Activated naive CD8-positive, alpha-beta T cell treated with anti-CD3 and anti-CD28 coated beads for 36 hours (primary cell): ENCODE data around the gene ERBB2. TPM values are rescaled to one million over a fixed set of nuclear protein-coding genes. Genes with fewer than 3 reads are reported as not detected.
"Not testable (repeated sequence)": the region's sequence is repeated elsewhere in the genome, so short reads cannot be mapped to it uniquely, and the experiment has no call there.

ENCODE experiments used
- DNase-seq: peaks from one replicate; pipeline ENCODE4 v3.0.0; 2021
- H3K27ac Mint-ChIP-seq: one replicate; pipeline ENCODE4 v1.8.0; 2022; ENCODE audit warnings: mild to moderate bottlenecking, moderate library complexity, mixed read lengths
- H3K27me3 Mint-ChIP-seq: one replicate; pipeline ENCODE4 v1.8.0; 2022; ENCODE audit warnings: mild to moderate bottlenecking, mixed read lengths
- H3K36me3 Mint-ChIP-seq: one replicate; pipeline ENCODE4 v1.8.0; 2021; ENCODE audit warnings: mild to moderate bottlenecking, mixed read lengths
- H3K4me1 Mint-ChIP-seq: one replicate; pipeline ENCODE4 v1.8.0; 2021; ENCODE audit warnings: mixed read lengths
- H3K4me3 Mint-ChIP-seq: one replicate; pipeline ENCODE4 v1.8.0; 2022; ENCODE audit warnings: mild to moderate bottlenecking, moderate library complexity, mixed read lengths
- H3K9me3 Mint-ChIP-seq: one replicate; pipeline ENCODE4 v1.8.0; 2022; ENCODE audit warnings: mixed read lengths
- total RNA-seq, 2 experiments: library from RNA; stranded (reverse); gene quantifications; one replicate each; pipeline ENCODE4 v1.2.3, GENCODE V29; 2021

Gene ERBB2
- total RNA-seq, 2 experiments from 2014 or later, result 3.8 to 4.3 TPM

DNA sequence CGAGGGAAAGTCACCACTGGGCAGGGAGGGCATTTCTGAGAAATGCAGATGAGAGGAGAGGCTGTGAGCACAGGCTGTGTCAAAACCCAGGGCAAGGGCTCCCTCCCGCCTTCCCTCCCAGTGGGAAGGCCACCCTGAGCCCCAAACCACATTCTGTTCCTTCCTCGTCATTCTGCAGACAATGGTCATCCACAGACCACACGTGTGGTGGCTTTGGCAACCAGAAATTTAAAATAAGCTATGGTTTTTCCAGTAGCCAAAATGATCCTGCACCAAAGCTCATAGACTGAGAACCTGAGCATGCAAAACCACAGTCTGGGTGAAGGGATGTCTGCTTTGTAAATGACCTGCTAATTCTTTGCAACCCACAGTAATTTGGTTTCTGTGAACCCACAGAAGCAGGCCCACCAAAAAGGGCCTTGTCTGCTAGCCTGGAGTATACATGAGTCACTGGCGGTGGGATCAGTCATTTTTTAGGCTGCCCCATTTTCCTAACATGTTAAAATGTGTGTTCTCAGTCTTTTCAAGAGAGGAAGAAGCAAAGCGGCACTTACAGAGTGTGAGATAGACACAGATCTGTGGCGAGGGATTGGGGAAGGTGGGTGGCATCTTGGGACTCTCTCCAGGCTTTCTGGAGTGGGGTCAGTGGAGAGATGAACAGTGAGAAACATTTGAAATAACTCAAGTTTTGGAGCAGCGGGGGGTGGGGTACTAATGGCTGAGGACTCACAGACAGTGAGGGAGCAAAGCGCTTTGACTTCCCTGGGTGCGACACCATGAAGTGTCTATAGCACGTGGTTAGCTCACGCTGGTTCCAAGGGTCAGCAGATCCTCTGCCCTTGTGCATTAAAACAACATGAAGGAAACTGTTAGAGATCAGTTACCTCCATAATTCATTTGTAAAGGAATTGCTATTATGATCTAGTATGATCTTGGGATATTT, 58.3 kb downstream of the ERBB2 start:
- DNase-seq, result peak; percentile 72
- peak overlapping the region; percentile 85 for H3K27ac Mint-ChIP-seq
- peaks cover 79% of the 10 kb centered on the region for H3K4me1 Mint-ChIP-seq
- H3K4me3 Mint-ChIP-seq, result peak overlapping the region; percentile 47
- no peaks in the 10 kb centered on the region for H3K9me3 Mint-ChIP-seq
- no peaks in the 10 kb centered on the region for H3K27me3 Mint-ChIP-seq
- peaks cover 31% of the 10 kb centered on the region for H3K36me3 Mint-ChIP-seq

DNA sequence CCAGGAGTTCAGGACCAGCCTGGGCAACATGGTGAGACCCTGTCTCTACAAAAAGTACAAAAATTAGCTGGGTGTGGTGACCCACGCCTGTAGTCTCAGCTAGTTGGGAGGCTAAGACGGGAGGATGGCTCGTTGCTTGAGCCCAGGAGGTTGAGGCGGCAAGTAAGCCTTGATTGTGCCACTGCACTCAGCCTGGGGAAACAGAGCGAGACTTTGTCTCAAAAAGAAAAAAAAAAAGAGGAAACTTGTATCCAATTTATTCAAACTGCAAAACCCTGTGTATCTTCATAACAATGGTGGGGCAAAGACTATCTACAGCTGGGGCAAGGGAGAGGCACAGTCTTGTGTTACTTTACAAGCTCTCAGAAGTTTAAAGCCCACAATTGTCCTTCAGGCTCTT, 59.3 kb downstream of the ERBB2 start:
- H3K4me1 Mint-ChIP-seq, result peaks cover 81% of the 10 kb centered on the region
- H3K27me3 Mint-ChIP-seq, result no peaks in the 10 kb centered on the region
- peaks cover 33% of the 10 kb centered on the region for H3K36me3 Mint-ChIP-seq
- H3K4me3 Mint-ChIP-seq, result no peak overlapping the region
- no peak for DNase-seq
- no peaks in the 10 kb centered on the region for H3K9me3 Mint-ChIP-seq
- peak overlapping the region; percentile 85 for H3K27ac Mint-ChIP-seq

DNA sequence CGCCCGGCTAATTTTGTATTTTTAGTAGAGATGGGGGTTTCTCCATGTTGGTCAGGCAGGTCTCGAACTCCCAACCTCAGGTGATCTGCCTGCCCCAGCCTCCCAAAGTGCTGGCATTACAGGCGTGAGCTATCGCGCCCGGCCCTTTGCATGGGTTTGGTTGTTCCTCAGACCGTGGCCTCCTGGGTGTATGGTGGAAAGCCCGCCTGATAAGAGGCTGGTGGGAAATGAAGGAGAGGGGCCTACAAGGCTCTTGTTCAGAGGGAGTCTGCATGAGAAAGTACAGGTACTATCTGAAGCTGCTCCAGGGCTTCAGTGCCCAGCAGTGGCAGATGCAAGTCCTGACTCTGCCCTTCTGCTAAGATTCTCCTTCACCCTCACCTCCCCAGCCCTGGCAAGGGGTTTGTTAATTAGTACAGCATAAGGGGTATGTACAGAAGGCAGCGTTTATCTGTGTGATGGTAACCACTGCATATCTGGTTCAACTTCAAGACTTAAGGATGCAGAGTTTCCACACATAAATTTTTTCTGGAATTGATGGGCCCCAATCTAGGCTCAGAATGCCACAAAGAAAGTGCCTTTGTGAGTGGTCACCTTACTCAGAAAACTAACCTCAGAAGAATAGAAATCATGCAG, 62.1 kb downstream of the ERBB2 start:
- no peak overlapping the region for H3K4me3 Mint-ChIP-seq
- no peak for DNase-seq
- peak overlapping the region; percentile 8 for H3K27ac Mint-ChIP-seq
- H3K4me1 Mint-ChIP-seq, result peaks cover 79% of the 10 kb centered on the region
- H3K9me3 Mint-ChIP-seq, result peaks cover 6% of the 10 kb centered on the region
- H3K36me3 Mint-ChIP-seq, result peaks cover 59% of the 10 kb centered on the region
- no peaks in the 10 kb centered on the region for H3K27me3 Mint-ChIP-seq

DNA sequence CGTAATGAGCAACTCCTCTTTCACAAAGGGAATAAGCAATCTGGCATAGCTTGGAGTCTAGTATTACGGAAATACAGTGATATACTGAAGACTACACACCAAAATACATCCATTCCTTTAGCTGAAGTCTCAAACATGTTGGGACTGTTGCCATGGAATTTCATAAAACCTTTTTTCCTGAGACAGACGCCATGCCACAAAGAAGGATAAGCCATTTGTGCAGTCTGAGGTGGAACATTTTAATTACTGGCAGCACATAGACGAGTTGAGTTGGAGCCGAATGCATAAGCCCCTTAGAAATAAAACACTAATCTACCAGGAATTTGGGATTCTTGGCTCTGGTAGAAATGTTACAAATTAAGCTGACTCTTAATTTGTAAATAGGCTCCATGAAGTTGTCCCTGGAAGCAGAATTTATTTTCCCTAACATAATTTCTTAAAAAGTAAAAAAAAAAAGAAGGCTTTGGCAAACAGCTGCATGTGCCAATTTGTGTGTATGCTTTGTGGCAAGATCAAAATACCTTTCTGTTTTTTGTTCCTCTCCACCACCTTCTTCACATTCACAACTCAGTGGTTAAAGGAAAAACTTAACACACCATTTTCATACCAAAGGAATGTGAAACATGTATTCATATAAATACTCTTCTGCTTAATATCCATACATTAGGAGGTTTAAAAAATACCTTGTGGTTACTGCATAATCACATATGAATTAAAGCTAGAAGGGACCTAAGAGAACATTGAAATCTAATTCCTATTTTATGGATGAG, 63.4 kb downstream of the ERBB2 start:
- Mint-ChIP-seq H3K36me3 (peaks cover 69% of the 10 kb centered on the region), H3K4me3 (no peak overlapping the region), H3K9me3 (peaks cover 8% of the 10 kb centered on the region), H3K27me3 (no peaks in the 10 kb centered on the region), H3K4me1 (peaks cover 78% of the 10 kb centered on the region), H3K27ac (peak overlapping the region; percentile 8)
- no peak for DNase-seq

DNA sequence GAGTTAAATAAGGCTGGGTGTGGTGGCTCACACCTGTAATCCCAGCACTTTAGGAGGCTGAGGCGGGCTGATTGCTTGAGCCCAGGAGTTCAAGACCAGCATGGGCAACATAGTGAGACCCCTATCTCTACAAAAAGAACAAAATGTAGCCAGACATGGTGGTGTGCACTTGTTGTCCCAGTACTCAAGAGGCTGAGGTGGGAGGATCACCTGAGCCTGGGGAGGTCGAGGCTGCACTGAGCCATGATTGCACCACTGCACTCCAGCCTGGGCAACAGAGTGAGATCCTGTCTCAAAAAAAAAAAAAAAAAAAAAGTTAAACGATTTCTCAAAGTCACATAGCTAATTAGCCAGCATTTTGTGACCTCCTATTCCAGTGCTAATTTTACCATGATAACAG, 64.3 kb downstream of the ERBB2 start:
- H3K27ac Mint-ChIP-seq, H3K4me3 Mint-ChIP-seq, H3K9me3 Mint-ChIP-seq, H3K27me3 Mint-ChIP-seq, DNase-seq: not testable (repeated sequence)
- Mint-ChIP-seq H3K4me1 (peaks cover 78% of the 10 kb centered on the region), H3K36me3 (peaks cover 70% of the 10 kb centered on the region)

DNA sequence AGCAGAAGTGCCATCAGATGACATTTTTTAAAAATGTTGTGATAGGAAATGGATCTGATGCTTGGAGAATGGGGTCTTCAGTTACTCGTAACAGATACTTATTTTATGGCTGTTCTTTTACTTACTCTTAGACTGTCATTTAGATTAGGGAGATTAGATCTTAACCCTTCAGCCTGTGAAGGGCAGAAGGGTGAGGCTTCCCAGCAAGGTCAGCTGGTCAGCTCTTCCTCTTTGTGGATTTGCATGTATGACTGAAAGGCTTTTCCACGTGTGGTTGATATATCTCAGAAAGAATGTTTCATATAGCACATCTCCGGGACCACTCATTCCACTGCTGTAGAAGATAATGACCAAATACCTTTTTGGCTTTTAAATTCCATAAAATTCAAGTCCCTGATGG, 65.3 kb downstream of the ERBB2 start:
- no peak overlapping the region for H3K4me3 Mint-ChIP-seq
- H3K27ac Mint-ChIP-seq, result peak overlapping the region; percentile 84
- peaks cover 66% of the 10 kb centered on the region for H3K36me3 Mint-ChIP-seq
- peaks cover 79% of the 10 kb centered on the region for H3K4me1 Mint-ChIP-seq
- no peak for DNase-seq
- H3K27me3 Mint-ChIP-seq, result no peaks in the 10 kb centered on the region
- H3K9me3 Mint-ChIP-seq, result peaks cover 8% of the 10 kb centered on the region

DNA sequence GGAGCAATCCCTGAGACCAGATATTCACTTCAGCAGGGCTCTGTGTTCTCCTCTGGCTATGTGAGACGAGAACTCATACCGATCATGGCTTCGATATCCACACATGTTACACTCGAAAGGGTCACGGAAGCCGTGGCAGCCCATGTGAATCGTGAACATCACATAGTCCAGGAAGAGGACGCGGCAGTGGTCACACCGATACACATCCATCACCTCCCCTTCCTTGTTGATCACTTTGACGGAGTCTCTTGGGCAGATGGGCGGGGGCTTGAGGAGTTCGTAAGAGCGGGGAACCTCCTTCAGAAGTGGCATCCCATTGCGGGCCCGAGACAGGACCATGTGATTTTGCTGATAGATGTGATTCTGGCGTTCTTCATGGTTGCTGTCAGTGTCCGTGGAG, 65.9 kb downstream of the ERBB2 start:
- peaks cover 8% of the 10 kb centered on the region for H3K9me3 Mint-ChIP-seq
- H3K4me1 Mint-ChIP-seq, result peaks cover 80% of the 10 kb centered on the region
- no peaks in the 10 kb centered on the region for H3K27me3 Mint-ChIP-seq
- DNase-seq, result no peak
- peaks cover 62% of the 10 kb centered on the region for H3K36me3 Mint-ChIP-seq
- H3K4me3 Mint-ChIP-seq, result no peak overlapping the region
- peak overlapping the region; percentile 84 for H3K27ac Mint-ChIP-seq

DNA sequence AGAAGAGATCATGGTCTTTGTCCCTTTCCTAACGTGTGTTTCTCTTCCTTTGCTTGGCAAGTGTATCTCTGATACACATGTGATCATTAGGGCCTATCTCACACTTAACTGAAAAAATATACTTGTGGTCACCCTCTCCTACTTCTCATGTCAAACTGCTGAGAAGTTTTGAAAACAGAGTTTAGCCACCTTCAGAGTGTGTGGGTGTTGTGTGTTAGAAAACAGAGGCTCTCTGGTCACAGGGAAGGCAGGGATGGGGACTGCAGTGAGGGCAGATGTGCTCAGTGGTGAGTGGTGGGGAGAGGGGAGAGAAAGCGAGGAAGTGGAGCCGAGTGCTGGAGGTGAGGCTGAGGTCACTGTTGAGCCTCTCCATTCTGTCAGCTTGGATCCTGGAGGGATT, 67.3 kb downstream of the ERBB2 start:
- no peaks in the 10 kb centered on the region for H3K27me3 Mint-ChIP-seq
- no peak for DNase-seq
- H3K9me3 Mint-ChIP-seq, result peaks cover 8% of the 10 kb centered on the region
- peak overlapping the region; percentile 84 for H3K27ac Mint-ChIP-seq
- H3K4me3 Mint-ChIP-seq, result peak overlapping the region; percentile 20
- H3K4me1 Mint-ChIP-seq, result peaks cover 85% of the 10 kb centered on the region
- H3K36me3 Mint-ChIP-seq, result peaks cover 69% of the 10 kb centered on the region

DNA sequence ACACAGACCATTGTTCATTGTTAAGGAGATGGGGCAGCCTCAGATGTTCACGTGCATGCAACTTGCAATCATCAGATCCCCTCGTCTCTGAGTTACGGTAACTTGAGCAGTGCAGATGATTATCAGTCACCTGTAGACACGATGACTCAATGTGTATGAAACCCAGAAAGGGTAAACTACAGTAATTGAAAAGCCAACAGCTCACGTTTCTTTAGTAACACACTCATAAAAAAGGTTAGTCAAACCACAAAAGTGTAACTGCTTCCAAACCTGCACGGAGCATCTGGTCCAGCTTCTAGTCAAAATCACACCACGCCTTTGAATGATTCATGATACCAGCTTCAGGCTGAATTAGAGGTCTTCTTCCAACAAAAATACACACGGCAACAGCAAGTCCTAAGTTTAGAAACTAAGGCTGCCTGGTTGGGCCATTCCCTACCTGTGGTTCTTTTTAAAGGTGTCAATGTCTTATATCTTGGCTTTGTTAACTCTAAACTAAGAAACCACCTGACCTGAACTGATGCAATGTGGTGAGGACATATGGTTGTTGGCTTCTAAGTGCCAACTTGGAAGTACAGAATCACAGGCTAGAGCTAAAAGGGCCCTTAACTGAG, 70.2 kb downstream of the ERBB2 start:
- H3K4me3 Mint-ChIP-seq, result no peak overlapping the region
- peaks cover 9% of the 10 kb centered on the region for H3K9me3 Mint-ChIP-seq
- peak overlapping the region; percentile 84 for H3K27ac Mint-ChIP-seq
- H3K36me3 Mint-ChIP-seq, result peaks cover 74% of the 10 kb centered on the region
- DNase-seq, result peak; percentile 70
- no peaks in the 10 kb centered on the region for H3K27me3 Mint-ChIP-seq
- peaks cover 92% of the 10 kb centered on the region for H3K4me1 Mint-ChIP-seq

DNA sequence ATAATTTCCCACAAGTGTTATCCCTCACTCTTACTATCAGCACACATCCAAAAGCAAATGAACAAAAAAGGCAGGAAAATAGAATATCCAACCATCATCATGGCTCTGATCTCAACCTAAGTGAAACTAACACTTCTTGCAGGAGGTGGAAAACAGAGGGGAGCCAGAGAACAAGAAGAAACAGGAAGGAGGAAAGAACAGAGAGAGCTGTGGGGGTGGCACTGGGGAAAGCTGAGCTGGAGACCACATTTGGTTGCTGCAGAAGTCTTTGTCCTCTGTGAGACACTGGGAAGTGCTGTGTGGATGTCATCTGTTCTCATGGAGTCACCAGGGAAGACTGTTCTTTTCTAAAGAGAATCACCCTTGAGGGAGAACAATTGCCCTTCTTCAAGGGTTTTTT, 72.6 kb downstream of the ERBB2 start:
- Mint-ChIP-seq H3K9me3 (peaks cover 2% of the 10 kb centered on the region), H3K27me3 (no peaks in the 10 kb centered on the region), H3K27ac (peak overlapping the region; percentile 84), H3K4me1 (peaks cover 91% of the 10 kb centered on the region), H3K36me3 (peaks cover 66% of the 10 kb centered on the region), H3K4me3 (peak overlapping the region; percentile 22)
- DNase-seq, result no peak

DNA sequence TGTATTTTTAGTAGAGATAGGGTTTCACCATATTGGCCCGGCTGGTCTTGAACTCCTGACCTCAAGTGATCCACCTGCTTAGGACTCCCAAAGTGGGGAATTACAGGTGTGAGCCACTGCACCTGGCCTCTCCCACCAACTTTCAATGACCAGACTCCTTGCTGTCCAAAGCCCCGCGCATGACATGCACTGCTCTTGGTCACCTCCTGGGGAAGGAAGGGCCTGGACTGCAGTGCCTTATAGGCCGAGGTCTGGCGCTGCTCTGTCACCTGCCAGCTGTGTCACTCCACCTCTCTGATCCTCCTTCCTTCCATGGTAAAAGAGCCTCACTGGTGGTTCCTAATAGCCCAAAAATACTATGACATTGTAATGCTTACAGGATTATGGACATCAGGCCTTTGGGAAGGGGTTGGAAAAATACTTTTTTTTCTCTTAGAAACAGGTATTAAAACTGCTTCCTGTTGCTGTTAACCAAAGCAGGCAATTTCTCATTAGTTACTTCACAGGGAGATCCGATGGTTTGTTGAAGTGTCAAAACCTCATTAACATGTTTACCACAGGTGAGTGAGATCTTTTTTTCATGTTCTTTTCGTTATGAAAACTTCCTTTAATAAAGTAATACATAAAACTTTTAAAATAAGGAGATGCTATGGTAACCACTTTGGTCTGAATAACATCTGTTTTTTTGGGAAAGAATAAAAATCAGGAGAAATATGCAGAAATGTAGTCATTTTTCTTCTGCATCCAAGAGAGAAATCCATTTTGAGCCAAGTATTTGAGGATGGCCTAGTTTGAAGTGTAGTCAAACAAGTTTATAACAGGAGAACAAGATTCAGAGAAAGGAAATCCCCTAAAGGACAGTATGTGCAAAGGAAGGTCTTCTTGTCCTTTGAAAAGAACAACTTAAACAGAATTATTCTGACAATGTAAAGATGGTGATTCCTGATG, 73.4 kb downstream of the ERBB2 start:
- Mint-ChIP-seq H3K9me3 (peaks cover 2% of the 10 kb centered on the region), H3K27me3 (no peaks in the 10 kb centered on the region), H3K4me1 (peaks cover 92% of the 10 kb centered on the region), H3K27ac (peak overlapping the region; percentile 70), H3K4me3 (peak overlapping the region; percentile 3), H3K36me3 (peaks cover 63% of the 10 kb centered on the region)
- no peak for DNase-seq

DNA sequence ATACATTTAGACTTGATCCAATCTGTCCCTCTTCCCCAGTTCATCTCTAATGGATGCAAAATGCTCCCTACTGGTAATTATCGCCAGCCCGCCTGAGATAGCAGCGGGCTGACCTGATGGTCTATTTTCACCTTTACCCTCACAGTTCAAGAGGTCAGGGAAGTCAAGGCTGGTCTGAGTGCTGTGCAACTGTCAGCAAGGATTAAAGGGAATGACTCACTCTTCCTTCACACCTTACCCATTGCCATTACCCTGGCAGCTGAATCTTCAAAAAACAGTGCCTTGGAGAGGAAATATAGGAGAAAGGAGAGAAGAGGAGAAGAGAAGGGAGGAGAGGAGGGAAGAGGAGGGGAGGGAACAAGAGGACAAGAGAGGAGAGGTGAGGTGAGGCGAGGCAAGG, 74.2 kb downstream of the ERBB2 start:
- H3K27me3 Mint-ChIP-seq, result no peaks in the 10 kb centered on the region
- peaks cover 57% of the 10 kb centered on the region for H3K36me3 Mint-ChIP-seq
- no peak for DNase-seq
- H3K4me1 Mint-ChIP-seq, result peaks cover 92% of the 10 kb centered on the region
- peak overlapping the region; percentile 92 for H3K27ac Mint-ChIP-seq
- peaks cover 2% of the 10 kb centered on the region for H3K9me3 Mint-ChIP-seq
- H3K4me3 Mint-ChIP-seq, result peak overlapping the region; percentile 58

DNA sequence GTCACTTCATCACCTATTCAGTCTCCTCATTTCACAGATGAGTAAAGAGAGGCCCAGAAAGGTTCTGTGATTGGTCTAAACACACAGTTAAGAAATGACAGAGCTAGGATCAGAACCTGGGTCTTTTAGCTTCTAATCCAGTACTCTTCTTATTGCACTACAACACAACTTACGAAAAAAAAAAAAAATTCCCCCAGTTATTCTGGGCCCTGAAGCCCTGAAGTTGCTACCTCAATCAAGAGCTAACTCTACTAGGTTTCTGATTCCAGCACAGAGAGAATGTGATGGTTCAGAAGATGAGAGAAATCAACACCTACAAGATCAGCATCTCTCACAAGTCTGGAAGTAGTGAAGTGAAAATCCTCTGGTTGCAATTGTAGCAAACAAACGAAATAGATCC, 75.2 kb downstream of the ERBB2 start:
- H3K36me3 Mint-ChIP-seq, result peaks cover 56% of the 10 kb centered on the region
- H3K27me3 Mint-ChIP-seq, result no peaks in the 10 kb centered on the region
- H3K9me3 Mint-ChIP-seq, result peaks cover 2% of the 10 kb centered on the region
- H3K4me3 Mint-ChIP-seq, result peak overlapping the region; percentile 54
- DNase-seq, result no peak
- H3K4me1 Mint-ChIP-seq, result peaks cover 85% of the 10 kb centered on the region
- peak overlapping the region; percentile 82 for H3K27ac Mint-ChIP-seq

DNA sequence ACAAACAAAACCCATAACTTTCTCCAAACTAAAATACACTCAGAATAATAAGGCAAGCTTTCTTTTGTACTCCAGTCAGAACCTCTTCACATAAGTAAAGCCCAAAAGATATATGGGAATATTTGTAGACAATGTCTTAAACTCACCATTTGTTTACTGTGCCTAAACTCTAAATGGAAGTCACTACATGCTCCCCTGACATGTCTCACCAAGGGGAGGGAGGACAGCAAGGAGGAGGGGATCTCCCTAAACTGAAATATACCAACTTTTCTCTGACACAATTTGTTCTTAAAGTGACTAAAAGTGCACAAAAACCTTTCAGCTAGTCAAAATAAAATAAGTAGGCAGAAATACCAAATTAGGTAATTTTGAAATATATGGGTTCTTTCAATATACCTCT, 76.4 kb downstream of the ERBB2 start:
- no peak for DNase-seq
- peak overlapping the region; percentile 78 for H3K4me3 Mint-ChIP-seq
- peak overlapping the region; percentile 82 for H3K27ac Mint-ChIP-seq
- peaks cover 2% of the 10 kb centered on the region for H3K9me3 Mint-ChIP-seq
- peaks cover 50% of the 10 kb centered on the region for H3K36me3 Mint-ChIP-seq
- peaks cover 78% of the 10 kb centered on the region for H3K4me1 Mint-ChIP-seq
- H3K27me3 Mint-ChIP-seq, result no peaks in the 10 kb centered on the region
